GM12873 (cell line): ENCODE data around the gene SH3TC1.

Experiments
- CTCF ChIP-seq: IDR thresholded peaks from 2 replicates; pipeline ENCODE4 v1.5.1; 2012; ENCODE audit warnings: low read depth, mild to moderate bottlenecking, moderate library complexity, low read length, control low read depth; ENCODE audit not compliant: insufficient read depth; ENCODE audit errors: missing control alignments

The SH3TC1 gene

GRCh38 chr4:8170341-8170740 lies 28.7 kb upstream of the SH3TC1 start:
- TF ChIP-seq CTCF: no peak

GRCh38 chr4:8171266-8171665 lies 27.8 kb upstream of the SH3TC1 start:
- no peak for TF ChIP-seq CTCF

- no peak for TF ChIP-seq CTCF
These were observed 26.8 kb upstream of the SH3TC1 start for GRCh38 chr4:8171984-8172924.

DNA sequence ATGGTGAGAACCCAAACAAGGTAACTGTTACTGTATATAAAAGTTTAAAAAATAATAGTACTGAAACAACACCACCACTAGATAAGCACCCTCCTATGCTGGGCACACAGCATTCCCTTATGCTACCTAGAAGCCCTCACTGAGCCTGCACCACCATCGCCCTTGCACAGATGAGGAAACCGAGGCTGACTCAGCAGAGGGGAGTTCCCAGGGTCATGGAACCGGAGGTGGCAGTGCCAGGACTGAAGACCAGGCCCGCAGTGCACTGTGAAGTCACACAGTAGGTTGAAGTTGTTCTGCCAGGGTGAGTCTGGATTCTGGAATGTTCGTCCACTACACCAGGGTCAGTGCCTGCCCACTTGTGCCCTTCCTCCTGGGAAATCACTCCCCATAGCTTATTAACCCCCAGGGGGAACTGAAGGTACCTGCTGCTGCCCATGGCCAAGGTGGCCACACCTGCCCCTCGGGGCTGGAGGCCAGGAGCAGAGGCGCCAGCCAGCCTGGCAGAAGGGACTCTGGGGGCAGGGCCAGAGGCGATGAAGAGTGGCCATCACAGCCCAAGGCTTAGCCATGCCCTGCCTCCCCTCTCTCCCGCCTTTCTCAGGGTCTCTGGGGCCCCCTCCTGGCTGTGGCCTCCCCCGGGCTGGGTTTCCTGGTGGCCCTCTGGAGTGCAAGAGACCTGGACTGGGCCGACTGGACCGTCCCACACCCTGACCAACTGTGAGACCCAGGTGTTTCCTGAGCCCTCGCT lies 25.4 kb upstream of the SH3TC1 start:
- no peak for TF ChIP-seq CTCF

GRCh38 chr4:8174970-8175369 lies 24.1 kb upstream of the SH3TC1 start:
- no peak for TF ChIP-seq CTCF

DNA sequence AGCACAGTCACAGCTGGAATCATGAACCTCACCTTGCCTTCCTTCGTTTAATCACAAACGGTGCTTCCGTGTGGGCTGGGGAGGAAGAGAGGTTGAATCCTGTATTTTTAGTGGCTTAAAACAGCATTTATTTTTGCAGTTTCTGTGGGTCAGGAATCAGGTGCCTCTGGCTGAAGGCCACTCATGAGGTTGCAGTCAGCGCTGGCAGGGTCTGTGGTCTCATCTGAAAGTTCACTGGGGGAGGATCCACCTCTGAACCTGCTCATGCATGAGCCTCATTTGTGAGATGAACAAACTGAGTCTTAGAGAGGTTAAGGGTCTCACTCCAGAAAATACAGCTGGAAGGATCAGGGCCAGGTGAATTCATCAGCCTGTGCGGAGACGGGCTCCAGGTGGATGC lies 23.4 kb upstream of the SH3TC1 start:
- no peak for TF ChIP-seq CTCF

GRCh38 chr4:8176547-8177399 lies 22.3 kb upstream of the SH3TC1 start:
- TF ChIP-seq CTCF: peak; percentile 91
